CD4-positive, alpha-beta T cell (primary cell): ENCODE results near the gene TEX9. TPM values are rescaled to one million over a fixed set of nuclear protein-coding genes. Genes with fewer than 3 reads are reported as not detected.

Experiments
- ATAC-seq: fragments of 200-7000 bp; cut with Tn5 transposase; one replicate; pipeline ENCODE4 v1.10.0; 2022; ENCODE audit warnings: mild to moderate bottlenecking; ENCODE audit not compliant: poor library complexity
- CTCF ChIA-PET: fragments of 350-600 bp; sonication (Branson Sonifier 250); formaldehyde crosslinking; loops from one replicate; lab custom pipeline; 2021; ENCODE audit warnings: antibody characterized with exemption, inconsistent platforms; lab: Charles Lee
- POLR2A ChIA-PET: fragments of 350-600 bp; sonication (Branson Sonifier 250); formaldehyde crosslinking; loops from one replicate; lab custom pipeline; 2021; ENCODE audit warnings: antibody characterized with exemption, inconsistent platforms; lab: Charles Lee
- DNase-seq, 14 experiments: peaks; one replicate each; pipeline ENCODE4 v3.0.0-alpha.2; 2013 to 2020; ENCODE audit warnings: mixed read lengths in 2 of 14
- H3K27ac ChIP-seq, 2 donors: one replicate each; pipeline versions ENCODE4 v1.5.1 to v1.7.0; 2013; ENCODE audit warnings: low read length in 2 of 2, low read depth in 1 of 2, mild to moderate bottlenecking in 1 of 2
- H3K27me3 ChIP-seq, 2 experiments: 1 replicate in 1 of 2; 2 replicates in 1 of 2; pipeline versions ENCODE4 v1.6.1 to v1.7.0; 2013; ENCODE audit warnings: low read length in 2 of 2, control low read depth in 1 of 2, mild to moderate bottlenecking in 1 of 2, moderate library complexity in 1 of 2; ENCODE audit not compliant: insufficient read depth in 2 of 2, control insufficient read depth in 1 of 2
- H3K36me3 ChIP-seq: one replicate; pipeline ENCODE4 v1.6.1; 2013; ENCODE audit warnings: low read length, control low read depth; ENCODE audit not compliant: insufficient read depth
- H3K4me1 ChIP-seq: one replicate; pipeline ENCODE4 v1.6.1; 2013; ENCODE audit warnings: low read length, control low read depth; ENCODE audit not compliant: insufficient read depth
- H3K4me3 ChIP-seq: one replicate; pipeline ENCODE4 v1.5.1; 2013; ENCODE audit warnings: mild to moderate bottlenecking, low read length, moderate library complexity
- H3K9me3 ChIP-seq, 2 experiments: 1 replicate in 1 of 2; 2 replicates in 1 of 2; pipeline versions ENCODE4 v1.6.1 to v1.7.0; 2013; ENCODE audit warnings: low read length in 2 of 2, mild to moderate bottlenecking in 2 of 2, control low read depth in 1 of 2, moderate library complexity in 1 of 2; ENCODE audit not compliant: control insufficient read depth in 1 of 2, insufficient read depth in 1 of 2
- H3K27ac Mint-ChIP-seq: one replicate; pipeline ENCODE4 v1.8.0; 2020; ENCODE audit warnings: mixed read lengths
- H3K27me3 Mint-ChIP-seq: one replicate; pipeline ENCODE4 v1.8.0; 2021; ENCODE audit warnings: mixed read lengths
- H3K36me3 Mint-ChIP-seq: one replicate; pipeline ENCODE4 v1.8.0; 2021; ENCODE audit warnings: low read depth, mixed read lengths
- H3K4me1 Mint-ChIP-seq: one replicate; pipeline ENCODE4 v1.8.0; 2021; ENCODE audit warnings: low read depth, mixed read lengths
- H3K4me3 Mint-ChIP-seq: one replicate; pipeline ENCODE4 v1.8.0; 2020; ENCODE audit warnings: mild to moderate bottlenecking, mixed read lengths
- H3K9me3 Mint-ChIP-seq: one replicate; pipeline ENCODE4 v1.8.0; 2020; ENCODE audit warnings: mixed read lengths
- intact Hi-C, 2 experiments: fragments of 100-400 bp; cut with DNase I in 1 of 2; cut with micrococcal nuclease in 1 of 2; formaldehyde crosslinking; loops; one replicate each; pipeline versions ENCODE4 v1.15.1 to v1.9.0; 2023 to 2025; cut with DNase I, micrococcal nuclease
- total RNA-seq, 174 experiments: library from RNA in 2 of 174; stranded (reverse) in 2 of 174; gene quantifications; one replicate each; pipeline ENCODE4 v1.2.3 and lab custom pipeline; 2021 to 2026
- TF ChIP-seq, protein P1 (sequence below): fragments of 200-600 bp; IDR thresholded peaks from one replicate; pipeline ENCODE4 v1.8.0; 2022; ENCODE audit warnings: antibody characterized with exemption, mild to moderate bottlenecking

TEX9 gene
- total RNA-seq, 2 experiments from 2014 or later, result 1.3 to 1.6 TPM

DNA sequence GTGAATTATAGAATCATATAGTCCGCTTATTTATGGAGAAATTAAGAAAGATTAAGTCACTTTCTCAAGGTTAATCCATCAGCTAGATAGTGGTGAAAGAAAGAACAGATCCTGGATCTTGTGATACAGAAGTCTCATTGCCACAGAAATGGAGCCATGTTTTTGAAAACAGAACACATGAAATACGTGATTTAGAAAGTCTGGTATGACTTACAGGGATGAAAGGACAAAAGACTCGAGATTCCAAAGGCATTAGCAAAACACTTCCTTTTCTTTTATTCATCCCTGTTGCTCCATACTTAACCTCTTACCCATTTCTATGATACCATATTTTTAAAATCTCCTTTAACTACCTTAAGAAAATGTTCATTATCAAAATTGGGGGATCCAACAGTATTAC lies 40.0 kb upstream of the TEX9 start:
- Mint-ChIP-seq H3K27ac (no peak overlapping the region), H3K27me3 (peaks cover 8% of the 10 kb centered on the region), H3K9me3 (peaks cover 3% of the 10 kb centered on the region), H3K4me1 (no peaks in the 10 kb centered on the region), H3K4me3 (no peak overlapping the region), H3K36me3 (peaks cover 8% of the 10 kb centered on the region)
- DNase-seq (no peak), ATAC-seq (no peak)
- ChIA-PET POLR2A (no interaction called here), CTCF (no interaction called here)
- Histone ChIP-seq H3K27ac (no peak overlapping the region), H3K36me3 (no peaks in the 10 kb centered on the region), H3K4me3 (no peak overlapping the region), H3K27me3 (no peaks in the 10 kb centered on the region), H3K9me3 (peaks cover 11 to 17% of the 10 kb centered on the region in 2 experiments), H3K4me1 (no peaks in the 10 kb centered on the region)
- intact Hi-C loops, result no loop called here
- TF ChIP-seq, protein P1, sequence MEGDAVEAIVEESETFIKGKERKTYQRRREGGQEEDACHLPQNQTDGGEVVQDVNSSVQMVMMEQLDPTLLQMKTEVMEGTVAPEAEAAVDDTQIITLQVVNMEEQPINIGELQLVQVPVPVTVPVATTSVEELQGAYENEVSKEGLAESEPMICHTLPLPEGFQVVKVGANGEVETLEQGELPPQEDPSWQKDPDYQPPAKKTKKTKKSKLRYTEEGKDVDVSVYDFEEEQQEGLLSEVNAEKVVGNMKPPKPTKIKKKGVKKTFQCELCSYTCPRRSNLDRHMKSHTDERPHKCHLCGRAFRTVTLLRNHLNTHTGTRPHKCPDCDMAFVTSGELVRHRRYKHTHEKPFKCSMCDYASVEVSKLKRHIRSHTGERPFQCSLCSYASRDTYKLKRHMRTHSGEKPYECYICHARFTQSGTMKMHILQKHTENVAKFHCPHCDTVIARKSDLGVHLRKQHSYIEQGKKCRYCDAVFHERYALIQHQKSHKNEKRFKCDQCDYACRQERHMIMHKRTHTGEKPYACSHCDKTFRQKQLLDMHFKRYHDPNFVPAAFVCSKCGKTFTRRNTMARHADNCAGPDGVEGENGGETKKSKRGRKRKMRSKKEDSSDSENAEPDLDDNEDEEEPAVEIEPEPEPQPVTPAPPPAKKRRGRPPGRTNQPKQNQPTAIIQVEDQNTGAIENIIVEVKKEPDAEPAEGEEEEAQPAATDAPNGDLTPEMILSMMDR, result no peak

DNA sequence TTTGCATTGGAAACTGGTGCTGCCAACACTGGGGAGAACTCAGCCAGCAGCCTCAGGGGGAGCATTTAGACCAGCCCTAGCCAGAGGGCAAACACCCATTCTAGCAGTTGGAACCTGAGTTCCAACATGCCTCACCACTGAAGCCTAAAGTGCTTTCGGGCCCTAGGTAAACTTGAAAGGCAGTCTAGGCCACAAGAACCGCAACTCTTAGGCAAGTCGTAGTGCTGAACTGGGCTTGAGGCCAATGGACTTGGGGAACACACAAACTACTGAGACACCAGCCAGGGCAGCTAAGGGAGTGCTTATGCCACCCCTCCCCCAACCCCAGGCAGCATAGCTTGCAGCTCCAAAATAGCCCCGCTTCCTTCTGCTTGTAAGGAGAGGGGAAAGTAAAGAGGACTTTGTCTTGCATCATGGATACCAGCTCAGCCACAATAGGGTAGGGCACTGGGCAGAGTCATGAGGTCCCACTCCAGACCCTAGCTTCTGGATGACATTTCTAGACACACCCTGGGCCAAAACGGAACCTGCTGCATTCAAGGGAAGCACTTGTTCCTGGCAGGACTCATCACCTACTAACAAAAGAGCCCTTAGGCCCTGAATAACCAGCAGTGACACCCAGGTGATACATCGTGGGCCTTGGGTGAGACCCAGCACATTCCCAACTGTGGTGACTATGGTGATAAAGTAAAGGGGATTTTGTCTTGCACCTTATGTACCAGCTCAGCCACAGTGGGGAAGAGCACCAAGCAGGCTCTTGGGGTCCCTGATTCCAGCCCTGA lies 37.3 kb upstream of the TEX9 start:
- H3K36me3 ChIP-seq, result no peaks in the 10 kb centered on the region
- ChIA-PET POLR2A (no interaction called here), CTCF (no interaction called here)
- intact Hi-C loops, result no loop called here
- H3K4me3 ChIP-seq, result no peak overlapping the region
- H3K27me3 ChIP-seq, result no peaks in the 10 kb centered on the region
- peaks cover 8% of the 10 kb centered on the region for H3K36me3 Mint-ChIP-seq
- no peaks in the 10 kb centered on the region for H3K4me1 Mint-ChIP-seq
- TF ChIP-seq, protein P1, result no peak
- H3K27me3 Mint-ChIP-seq, result peaks cover 7% of the 10 kb centered on the region
- no peak overlapping the region for H3K27ac ChIP-seq
- no peaks in the 10 kb centered on the region for H3K4me1 ChIP-seq
- ATAC-seq, result no peak
- DNase-seq, result no peak
- no peak overlapping the region for H3K27ac Mint-ChIP-seq
- peaks cover 16 to 17% of the 10 kb centered on the region in 2 experiments for H3K9me3 ChIP-seq
- H3K4me3 Mint-ChIP-seq, result no peak overlapping the region
- peaks cover 11% of the 10 kb centered on the region for H3K9me3 Mint-ChIP-seq

DNA sequence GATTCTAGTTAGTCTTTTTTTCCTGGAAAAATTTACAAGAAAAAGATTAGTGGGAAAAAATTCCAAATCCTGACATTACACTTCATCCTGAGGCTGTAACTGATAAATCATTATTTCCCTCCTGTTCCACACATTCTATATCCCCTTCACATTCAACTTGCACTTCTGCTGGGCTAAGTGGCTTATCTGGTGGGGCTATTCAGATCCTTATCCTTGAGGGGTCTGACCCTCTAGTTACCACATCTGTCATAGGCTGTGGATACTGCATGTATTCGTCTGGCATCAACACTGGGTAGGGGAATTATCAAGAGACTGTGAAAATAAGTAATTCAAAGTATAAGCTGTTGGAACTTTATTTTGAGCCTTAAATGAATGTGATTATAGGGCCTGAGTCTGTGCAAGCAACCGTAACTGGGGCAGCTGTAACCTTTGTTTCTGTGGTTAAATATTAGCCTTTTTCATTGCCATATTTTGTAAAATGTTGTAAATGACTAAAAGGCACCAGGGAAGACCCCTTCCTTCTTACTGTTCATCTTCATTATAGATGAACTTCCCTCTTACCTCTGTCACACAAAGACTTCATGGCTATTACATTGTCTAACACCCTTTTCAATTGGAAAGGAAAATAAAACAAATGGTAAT lies 28.0 kb upstream of the TEX9 start:
- H3K36me3 Mint-ChIP-seq, result no peaks in the 10 kb centered on the region
- no peak overlapping the region for H3K4me3 Mint-ChIP-seq
- intact Hi-C loops, result no loop called here
- peaks cover 5% of the 10 kb centered on the region for H3K27me3 Mint-ChIP-seq
- Histone ChIP-seq H3K27me3 (no peaks in the 10 kb centered on the region), H3K4me1 (no peaks in the 10 kb centered on the region), H3K4me3 (no peak overlapping the region), H3K9me3 (peaks cover 0 to 9% of the 10 kb centered on the region in 2 experiments), H3K27ac (no peak overlapping the region), H3K36me3 (no peaks in the 10 kb centered on the region)
- ChIA-PET CTCF (no interaction called here), POLR2A (no interaction called here)
- DNase-seq (no peak), ATAC-seq (no peak)
- peaks cover 17% of the 10 kb centered on the region for H3K9me3 Mint-ChIP-seq
- TF ChIP-seq, protein P1, result no peak
- no peaks in the 10 kb centered on the region for H3K4me1 Mint-ChIP-seq
- H3K27ac Mint-ChIP-seq, result no peak overlapping the region
